H9 (cell line): ENCODE results near the gene SELENOV. TPM values are rescaled to one million over a fixed set of nuclear protein-coding genes. Genes with fewer than 3 reads are reported as not detected.

ENCODE experiments used
- DNase-seq: peaks from one replicate; pipeline ENCODE4 v3.0.0-alpha.2; 2017
- H2AFZ ChIP-seq: one replicate; pipeline ENCODE4 v1.6.1; 2013; ENCODE audit warnings: mild to moderate bottlenecking, low read length, control low read depth, moderate library complexity
- H2AK5ac ChIP-seq: 2 replicates; pipeline ENCODE4 v1.6.1; 2013; ENCODE audit warnings: low read length, control low read depth, mixed read lengths; ENCODE audit not compliant: insufficient read length
- H2BK120ac ChIP-seq: one replicate; pipeline ENCODE4 v1.6.1; 2013; ENCODE audit warnings: low read depth, mild to moderate bottlenecking, low read length, control low read depth, inconsistent platforms; ENCODE audit not compliant: poor library complexity, severe bottlenecking
- H2BK12ac ChIP-seq: 2 replicates; pipeline ENCODE4 v1.6.1; 2013; ENCODE audit warnings: low read length, control low read depth, mixed read lengths, low read depth; ENCODE audit not compliant: insufficient read length
- H2BK15ac ChIP-seq: 2 replicates; pipeline ENCODE4 v1.6.1; 2013; ENCODE audit warnings: low read depth, low read length, control low read depth
- H2BK20ac ChIP-seq: one replicate; pipeline ENCODE4 v1.6.1; 2013; ENCODE audit warnings: low read depth, mild to moderate bottlenecking, low read length, control low read depth, inconsistent platforms; ENCODE audit not compliant: poor library complexity, severe bottlenecking
- H2BK5ac ChIP-seq: 2 replicates; pipeline ENCODE4 v1.6.1; 2013; ENCODE audit warnings: low read length, control low read depth, mixed read lengths; ENCODE audit not compliant: insufficient read length
- H3K14ac ChIP-seq: 2 replicates; pipeline ENCODE4 v1.6.1; 2013; ENCODE audit warnings: low read length, control low read depth; ENCODE audit not compliant: insufficient read depth
- H3K18ac ChIP-seq: 2 replicates; pipeline ENCODE4 v1.6.1; 2013; ENCODE audit warnings: low read depth, mild to moderate bottlenecking, mixed read lengths, low read length, control low read depth; ENCODE audit not compliant: insufficient read length
- H3K23ac ChIP-seq: 2 replicates; pipeline ENCODE4 v1.6.1; 2013; ENCODE audit warnings: low read length, control low read depth, mixed read lengths, low read depth; ENCODE audit not compliant: insufficient read length
- H3K23me2 ChIP-seq: 2 replicates; pipeline ENCODE4 v1.6.1; 2013; ENCODE audit warnings: low read depth, mild to moderate bottlenecking, mixed read lengths, low read length, control low read depth; ENCODE audit not compliant: insufficient read length, poor library complexity, severe bottlenecking
- H3K27ac ChIP-seq: 2 replicates; pipeline ENCODE4 v1.5.1; 2013; ENCODE audit warnings: low read length, control low read depth, mixed read lengths, low read depth; ENCODE audit not compliant: insufficient read length
- H3K27me3 ChIP-seq: 2 replicates; pipeline ENCODE4 v1.6.1; 2013; ENCODE audit warnings: low read length, control low read depth, inconsistent platforms; ENCODE audit not compliant: insufficient read depth
- H3K4ac ChIP-seq: 2 replicates; pipeline ENCODE4 v1.6.1; 2013; ENCODE audit warnings: low read depth, mild to moderate bottlenecking, control low read depth, inconsistent platforms, low read length, moderate library complexity
- H3K4me1 ChIP-seq: 2 replicates; pipeline ENCODE4 v1.6.1; 2013; ENCODE audit warnings: low read length, control low read depth, inconsistent platforms; ENCODE audit not compliant: insufficient read depth
- H3K4me2 ChIP-seq: 2 replicates; pipeline ENCODE4 v1.6.1; 2013; ENCODE audit warnings: low read length, control low read depth, mixed read lengths; ENCODE audit not compliant: insufficient read length, insufficient read depth
- H3K56ac ChIP-seq: 2 replicates; pipeline ENCODE4 v1.6.1; 2013; ENCODE audit warnings: low read depth, mild to moderate bottlenecking, mixed read lengths, low read length, control low read depth; ENCODE audit not compliant: insufficient read length
- H3K79me1 ChIP-seq: 2 replicates; pipeline ENCODE4 v1.6.1; 2013; ENCODE audit warnings: low read depth, mild to moderate bottlenecking, moderate library complexity, low read length, control low read depth, inconsistent platforms; ENCODE audit not compliant: insufficient read depth, poor library complexity, severe bottlenecking
- H3K79me2 ChIP-seq: 2 replicates; pipeline ENCODE4 v1.6.1; 2013; ENCODE audit warnings: low read length, control low read depth, inconsistent platforms; ENCODE audit not compliant: insufficient read depth
- H3K9ac ChIP-seq: 2 replicates; pipeline ENCODE4 v1.6.1; 2013; ENCODE audit warnings: low read length, control low read depth, mixed read lengths; ENCODE audit not compliant: insufficient read length; ENCODE audit errors: extremely low read depth
- H3K9me3 ChIP-seq: one replicate; pipeline ENCODE4 v1.6.1; 2013; ENCODE audit warnings: low read depth, low read length, inconsistent platforms; ENCODE audit not compliant: control insufficient read depth
- H3T11ph ChIP-seq: one replicate; pipeline ENCODE4 v1.6.1; 2013; ENCODE audit warnings: mild to moderate bottlenecking, low read length, control low read depth, inconsistent platforms
- H4K20me1 ChIP-seq: one replicate; pipeline ENCODE4 v1.6.1; 2013; ENCODE audit not compliant: control insufficient read depth, insufficient read length, insufficient read depth
- H4K5ac ChIP-seq: 2 replicates; pipeline ENCODE4 v1.6.1; 2013; ENCODE audit warnings: low read depth, mild to moderate bottlenecking, mixed read lengths, low read length, control low read depth; ENCODE audit not compliant: insufficient read length
- H4K8ac ChIP-seq: replicated peaks from 2 replicates; pipeline ENCODE4 v1.6.1; 2013; ENCODE audit warnings: low read length, control low read depth, mixed read lengths, low read depth; ENCODE audit not compliant: insufficient read length
- H4K91ac ChIP-seq: 2 replicates; pipeline ENCODE4 v1.6.1; 2013; ENCODE audit warnings: low read depth, mild to moderate bottlenecking, moderate library complexity, mixed read lengths, low read length, control low read depth; ENCODE audit not compliant: insufficient read length
- H3K27ac Mint-ChIP-seq, 3 experiments: 2 replicates in 2 of 3; 3 replicates in 1 of 3; pipeline ENCODE4 v1.8.0; 2020 to 2021; ENCODE audit warnings: mixed read lengths in 3 of 3, mild to moderate bottlenecking in 1 of 3, moderate library complexity in 1 of 3
- H3K27me3 Mint-ChIP-seq: 2 replicates; pipeline ENCODE4 v1.8.0; 2021; ENCODE audit warnings: low read depth, mild to moderate bottlenecking, moderate library complexity, mixed read lengths
- H3K36me3 Mint-ChIP-seq, 3 experiments: 2 replicates in 2 of 3; 3 replicates in 1 of 3; pipeline ENCODE4 v1.8.0; 2020 to 2021; ENCODE audit warnings: low read depth in 3 of 3, mixed read lengths in 3 of 3; ENCODE audit not compliant: insufficient read depth in 1 of 3
- H3K4me1 Mint-ChIP-seq, 2 experiments: 2 replicates each; pipeline ENCODE4 v1.8.0; 2020; ENCODE audit warnings: mixed read lengths in 2 of 2
- H3K4me3 Mint-ChIP-seq, 2 experiments: 2 replicates in 1 of 2; 3 replicates in 1 of 2; pipeline ENCODE4 v1.8.0; 2020 to 2021; ENCODE audit warnings: mild to moderate bottlenecking in 2 of 2, mixed read lengths in 2 of 2, moderate library complexity in 1 of 2
- H3K9me3 Mint-ChIP-seq, 2 experiments: 2 replicates in 1 of 2; 3 replicates in 1 of 2; pipeline ENCODE4 v1.8.0; 2020; ENCODE audit warnings: mild to moderate bottlenecking in 2 of 2, mixed read lengths in 2 of 2, moderate library complexity in 1 of 2
- WGBS: extraction: QIAGEN DNeasy Blood & Tissue Kit; methylation state at CpG from one replicate; pipeline ENCODE4 v1.1.7; 2013; ENCODE audit warnings: missing lambda C conversion rate, low lambda C conversion rate, mixed read lengths; ENCODE audit not compliant: insufficient read length; ENCODE audit errors: extremely low coverage; 5-methylcytosine and 5-hydroxymethylcytosine counted together
- total RNA-seq: library from RNA; stranded (reverse); gene quantifications from 2 replicates; pipeline ENCODE4 v1.2.1, GENCODE V29; 2021
- TF ChIP-seq, protein P1 (sequence below): fragments of 200-600 bp; sonication (generic); conservative IDR thresholded peaks from 3 replicates; pipeline ENCODE4 v1.8.0; 2021; ENCODE audit warnings: antibody characterized with exemption, mild to moderate bottlenecking

The SELENOV gene
- total RNA-seq, 1 experiment from 2014 or later = 6.9 TPM

DNA sequence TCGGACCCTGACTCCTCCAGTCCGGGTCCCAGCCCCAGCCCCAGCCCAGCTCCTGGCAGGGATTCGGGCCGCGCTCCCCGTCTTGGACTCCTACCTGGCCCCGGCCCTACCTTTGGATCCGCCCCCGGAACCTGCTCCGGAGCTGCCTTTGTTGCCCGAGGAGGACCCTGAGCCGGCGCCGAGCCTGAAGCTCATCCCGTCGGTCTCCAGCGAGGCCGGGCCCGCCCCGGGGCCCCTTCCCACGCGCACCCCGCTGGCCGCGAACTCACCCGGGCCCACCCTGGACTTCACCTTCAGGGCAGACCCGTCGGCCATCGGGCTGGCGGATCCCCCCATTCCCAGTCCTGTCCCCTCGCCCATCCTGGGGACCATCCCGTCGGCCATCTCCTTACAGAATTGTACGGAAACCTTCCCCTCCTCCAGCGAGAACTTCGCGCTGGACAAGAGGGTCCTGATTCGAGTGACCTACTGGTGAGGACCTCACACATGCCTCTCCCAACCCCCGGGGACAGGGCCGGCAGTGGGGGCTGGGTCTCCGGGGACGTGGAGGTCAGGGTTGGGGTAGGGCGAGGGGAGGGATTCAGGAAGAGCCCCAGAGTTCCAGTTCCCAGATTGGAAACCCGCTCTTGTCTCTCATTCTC lies 732 bp downstream of the SELENOV start:
- Histone ChIP-seq H3K4me2 (peak overlapping the region; percentile 33), H4K91ac (no peak overlapping the region), H2BK5ac (no peak overlapping the region), H3K79me1 (peaks cover 4% of the 10 kb centered on the region), H3K27me3 (no peaks in the 10 kb centered on the region), H4K8ac (no peak overlapping the region), H4K20me1 (no peaks in the 10 kb centered on the region), H2BK15ac (no peak overlapping the region), H3K18ac (peak overlapping the region; percentile 37), H3K14ac (peak overlapping the region; percentile 47), H3K27ac (no peak overlapping the region), H3K23me2 (peaks cover 10% of the 10 kb centered on the region), H2BK12ac (no peak overlapping the region), H3K9me3 (no peaks in the 10 kb centered on the region), H2AFZ (no peak overlapping the region), H3K79me2 (no peaks in the 10 kb centered on the region; the same call in 1 of the 2 replicates), H3K56ac (no peak overlapping the region), H3K9ac (peak overlapping the region; percentile 69), H3K4ac (no peak overlapping the region), H3K4me1 (peaks cover 3% of the 10 kb centered on the region; the same call in 1 of the 2 replicates), H2BK20ac (no peak overlapping the region), H3K23ac (no peak overlapping the region), H3T11ph (no peak overlapping the region), H2AK5ac (no peak overlapping the region), H4K5ac (no peak overlapping the region), H2BK120ac (no peak overlapping the region)
- WGBS = no CpG with 5 or more reads among the region's 44 CpGs
- Mint-ChIP-seq H3K9me3 (no peaks in the 10 kb centered on the region; a peak in 1 of 5 replicates), H3K36me3 (peaks cover 9 to 17% (median 16%) of the 10 kb centered on the region in 3 experiments; a peak in 6 of 7 replicates), H3K27ac (peak overlapping the region in 2 of 3 experiments; percentile 86 to 93; a peak in 3 of 7 replicates), H3K4me1 (peaks cover 26 to 27% of the 10 kb centered on the region in 2 experiments), H3K27me3 (peaks cover 48% of the 10 kb centered on the region), H3K4me3 (peak overlapping the region; percentile 88 to 90)
- DNase-seq = no peak
- TF ChIP-seq, protein P1, sequence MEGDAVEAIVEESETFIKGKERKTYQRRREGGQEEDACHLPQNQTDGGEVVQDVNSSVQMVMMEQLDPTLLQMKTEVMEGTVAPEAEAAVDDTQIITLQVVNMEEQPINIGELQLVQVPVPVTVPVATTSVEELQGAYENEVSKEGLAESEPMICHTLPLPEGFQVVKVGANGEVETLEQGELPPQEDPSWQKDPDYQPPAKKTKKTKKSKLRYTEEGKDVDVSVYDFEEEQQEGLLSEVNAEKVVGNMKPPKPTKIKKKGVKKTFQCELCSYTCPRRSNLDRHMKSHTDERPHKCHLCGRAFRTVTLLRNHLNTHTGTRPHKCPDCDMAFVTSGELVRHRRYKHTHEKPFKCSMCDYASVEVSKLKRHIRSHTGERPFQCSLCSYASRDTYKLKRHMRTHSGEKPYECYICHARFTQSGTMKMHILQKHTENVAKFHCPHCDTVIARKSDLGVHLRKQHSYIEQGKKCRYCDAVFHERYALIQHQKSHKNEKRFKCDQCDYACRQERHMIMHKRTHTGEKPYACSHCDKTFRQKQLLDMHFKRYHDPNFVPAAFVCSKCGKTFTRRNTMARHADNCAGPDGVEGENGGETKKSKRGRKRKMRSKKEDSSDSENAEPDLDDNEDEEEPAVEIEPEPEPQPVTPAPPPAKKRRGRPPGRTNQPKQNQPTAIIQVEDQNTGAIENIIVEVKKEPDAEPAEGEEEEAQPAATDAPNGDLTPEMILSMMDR = no peak
